Gastrocnemius medialis (tissue), 4 donors: ENCODE results near the gene MME. TPM values are rescaled to one million over a fixed set of nuclear protein-coding genes. Genes with fewer than 3 reads are reported as not detected.

Source experiments
- ATAC-seq, 2 donors: fragments of 150-250 bp; one replicate each; pipeline ENCODE4 v1.9.1; 2016
- DNase-seq, 2 donors: peaks; one replicate each; pipeline ENCODE4 v3.0.0-alpha.2; 2019
- H3K27ac ChIP-seq, 4 donors: fragments of 200-600 bp; sonication (generic); 1 replicate in 1 of 4; 2 replicates in 3 of 4; pipeline ENCODE4 v1.5.1; 2016 to 2018; ENCODE audit warnings: mild to moderate bottlenecking in 2 of 4, moderate library complexity in 1 of 4
- H3K27me3 ChIP-seq, 3 donors: fragments of 200-600 bp; sonication (generic) in 2 of 3; 1 replicate in 1 of 3; 2 replicates in 2 of 3; pipeline versions ENCODE4 v1.5.1 to v1.6.0; 2016 to 2019; ENCODE audit warnings: mild to moderate bottlenecking in 1 of 3, moderate library complexity in 1 of 3
- H3K36me3 ChIP-seq, 2 donors: fragments of 200-600 bp; sonication (generic) in 1 of 2; one replicate each; pipeline ENCODE4 v1.5.1; 2017 to 2018
- H3K4me1 ChIP-seq, 2 donors: fragments of 200-600 bp; sonication (generic) in 1 of 2; one replicate each; pipeline ENCODE4 v1.5.1; 2016 to 2017; ENCODE audit warnings: mild to moderate bottlenecking in 2 of 2
- H3K4me3 ChIP-seq, 4 donors: fragments of 200-600 bp; sonication (generic) in 3 of 4; 1 replicate in 1 of 4; 2 replicates in 3 of 4; pipeline ENCODE4 v1.5.1; 2016 to 2019; ENCODE audit warnings: mild to moderate bottlenecking in 2 of 4
- H3K9me3 ChIP-seq, 3 donors: fragments of 200-600 bp; sonication (generic) in 2 of 3; 1 replicate in 1 of 3; 2 replicates in 2 of 3; pipeline ENCODE4 v1.5.1; 2016 to 2019
- CTCF ChIP-seq, 5 experiments: fragments of 450-650 bp in 3 of 5; fragments of 200-600 bp in 2 of 5; sonication (generic) in 2 of 5; IDR thresholded peaks in 4 of 5; conservative IDR thresholded peaks in 1 of 5; 1 replicate in 4 of 5; 2 replicates in 1 of 5; pipeline ENCODE4 v1.5.1; 2016 to 2019; ENCODE audit warnings: antibody characterized with exemption in 5 of 5, mild to moderate bottlenecking in 3 of 5, moderate library complexity in 3 of 5
- POLR2A ChIP-seq, 2 donors: fragments of 450-650 bp; IDR thresholded peaks; one replicate each; pipeline ENCODE4 v1.6.1; 2017; ENCODE audit warnings: antibody characterized with exemption in 2 of 2, mild to moderate bottlenecking in 2 of 2, moderate library complexity in 2 of 2
- in situ Hi-C, 4 donors: fragments of 200-750 bp; cut with MboI; loops; one replicate each; pipeline versions ENCODE4 v1.15.0 to v1.8.0; 2017; ENCODE audit warnings: low sequenced_read_pairs in 4 of 4
- intact Hi-C: fragments of 100-400 bp; cut with DNase I; formaldehyde crosslinking; loops from one replicate; pipeline ENCODE4 v1.15.1; 2023; ENCODE audit warnings: low total_unique reads
- total RNA-seq, 4 donors: library from RNA; depleted of rRNA; stranded (reverse); fragments of >200 nt; gene quantifications; one replicate each; pipeline versions ENCODE4 v1.1.0 to v1.2.3, GENCODE V29; 2016

Gene MME
- total RNA-seq, 4 donors from 2014 or later, result 40.9 to 95.4 (median 68.0) TPM

GRCh38 chr3:155166441-155166840 is 86.3 kb downstream of the MME start:
- DNase-seq, result no peak
- Histone ChIP-seq H3K4me1 (no peaks in the 10 kb centered on the region), H3K9me3 (no peaks in the 10 kb centered on the region), H3K27ac (no peak overlapping the region), H3K27me3 (no peaks in the 10 kb centered on the region), H3K4me3 (no peak overlapping the region), H3K36me3 (peaks cover 0 to 10% of the 10 kb centered on the region in 2 donors)
- in situ Hi-C loops (no loop called here), intact Hi-C loops (no loop called here)
- ATAC-seq, result no peak
- TF ChIP-seq CTCF (IDR thresholded peaks at IDR 0.05 in 4 of 5, conservative IDR thresholded peaks at IDR 0.05 in 1 of 5) (no peak), POLR2A (IDR thresholded peaks at IDR 0.05) (no peak)

GRCh38 chr3:155169197-155169596 is 89.1 kb downstream of the MME start:
- DNase-seq (no peak), ATAC-seq (no peak)
- no peaks in the 10 kb centered on the region for H3K4me1 ChIP-seq
- intact Hi-C loops (no loop called here), in situ Hi-C loops (no loop called here)
- no peaks in the 10 kb centered on the region for H3K27me3 ChIP-seq
- H3K27ac ChIP-seq, result no peak overlapping the region
- H3K4me3 ChIP-seq, result no peak overlapping the region
- no peaks in the 10 kb centered on the region for H3K9me3 ChIP-seq
- peaks cover 0 to 10% of the 10 kb centered on the region in 2 donors for H3K36me3 ChIP-seq
- TF ChIP-seq POLR2A (IDR thresholded peaks at IDR 0.05), result no peak
- TF ChIP-seq CTCF (IDR thresholded peaks at IDR 0.05 in 4 of 5, conservative IDR thresholded peaks at IDR 0.05 in 1 of 5), result no peak

GRCh38 chr3:155173771-155174170 is 93.7 kb downstream of the MME start:
- in situ Hi-C loops (no loop called here), intact Hi-C loops (no loop called here)
- DNase-seq (no peak), ATAC-seq (no peak)
- Histone ChIP-seq H3K9me3 (no peaks in the 10 kb centered on the region), H3K4me3 (no peak overlapping the region), H3K27me3 (no peaks in the 10 kb centered on the region), H3K36me3 (peaks cover 0 to 10% of the 10 kb centered on the region in 2 donors), H3K27ac (no peak overlapping the region), H3K4me1 (no peaks in the 10 kb centered on the region)
- no peak for TF ChIP-seq CTCF (IDR thresholded peaks at IDR 0.05 in 4 of 5, conservative IDR thresholded peaks at IDR 0.05 in 1 of 5)
- no peak for TF ChIP-seq POLR2A (IDR thresholded peaks at IDR 0.05)

GRCh38 chr3:155178810-155179436 is 98.8 kb downstream of the MME start:
- ATAC-seq (no peak), DNase-seq (no peak)
- Histone ChIP-seq H3K27ac (no peak overlapping the region), H3K4me3 (no peak overlapping the region), H3K4me1 (peaks cover 5 to 31% of the 10 kb centered on the region in 2 donors), H3K9me3 (no peaks in the 10 kb centered on the region), H3K36me3 (no peaks in the 10 kb centered on the region), H3K27me3 (no peaks in the 10 kb centered on the region)
- intact Hi-C loops, result no loop called here
- TF ChIP-seq POLR2A (IDR thresholded peaks at IDR 0.05) (no peak), CTCF (IDR thresholded peaks at IDR 0.05 in 4 of 5, conservative IDR thresholded peaks at IDR 0.05 in 1 of 5) (no peak)
- in situ Hi-C loops, result no loop called here

- Histone ChIP-seq H3K9me3 (no peaks in the 10 kb centered on the region), H3K4me1 (peaks cover 6 to 35% of the 10 kb centered on the region in 2 donors), H3K36me3 (no peaks in the 10 kb centered on the region), H3K27ac (no peak overlapping the region), H3K27me3 (no peaks in the 10 kb centered on the region), H3K4me3 (no peak overlapping the region)
- DNase-seq (no peak), ATAC-seq (no peak)
- TF ChIP-seq POLR2A (IDR thresholded peaks at IDR 0.05), result no peak
- no peak for TF ChIP-seq CTCF (IDR thresholded peaks at IDR 0.05 in 4 of 5, conservative IDR thresholded peaks at IDR 0.05 in 1 of 5)
- intact Hi-C loops, result no loop called here
- in situ Hi-C loops, result no loop called here
Observed at GRCh38 chr3:155179437-155179827, 99.3 kb downstream of the MME start.
